HepG2 (cell line): ENCODE results near the gene HDGF. TPM values are rescaled to one million over a fixed set of nuclear protein-coding genes. Genes with fewer than 3 reads are reported as not detected.

Experiments
- ATAC-seq: fragments of 200-7000 bp; cut with Tn5 transposase; 3 replicates; pipeline ENCODE4 v1.9.1; 2020; ENCODE audit warnings: mild to moderate bottlenecking, moderate library complexity
- BruUV-seq: library from RNA; stranded (reverse); fragments of 400-500 nt; replicated peaks from 2 replicates; lab custom pipeline; 2021; lab: Mats Ljungman, UMichigan
- CTCF ChIA-PET: fragments of 300-600 bp; formaldehyde crosslinking; extraction: SDS; loops from one replicate; lab custom pipeline; 2021; ENCODE audit warnings: low total read pairs, inconsistent platforms, low intra/inter-chr PET ratio; lab: Yijun Ruan, JAX
- POLR2A ChIA-PET: fragments of 350-600 bp; sonication (Branson Sonifier 250); formaldehyde crosslinking; loops from one replicate; lab custom pipeline; 2020; ENCODE audit warnings: antibody characterized with exemption, inconsistent platforms; lab: Yijun Ruan, JAX
- DNase-seq: peaks from one replicate; pipeline ENCODE4 v3.0.0-alpha.2; 2015; ENCODE audit warnings: low spot score
- FAIRE-seq: peaks from 3 replicates; lab custom pipeline; 2011; peaks lifted over from hg19 to GRCh38; lab: Jason Lieb, UNC
- H2AFZ ChIP-seq: one replicate; pipeline ENCODE4 v1.6.1; 2011; ENCODE audit warnings: low read length, inconsistent platforms
- H3K27ac ChIP-seq: fragments of 300-600 bp; 3 replicates; pipeline ENCODE4 v1.8.0; 2011; ENCODE audit warnings: mixed run types, mild to moderate bottlenecking, mixed read lengths, low read length, inconsistent platforms; ENCODE audit not compliant: insufficient read depth; ENCODE audit errors: extremely low read length
- H3K27me3 ChIP-seq, 2 experiments: fragments of 200-600 bp in 1 of 2; 2 replicates in 1 of 2; 3 replicates in 1 of 2; pipeline versions ENCODE4 v1.6.0 to v1.8.0; 2011; ENCODE audit warnings: low read length in 2 of 2, mild to moderate bottlenecking in 2 of 2, moderate library complexity in 2 of 2, inconsistent platforms in 1 of 2; ENCODE audit not compliant: insufficient read depth in 2 of 2, control insufficient read depth in 1 of 2
- H3K36me3 ChIP-seq, 2 experiments: fragments of 200-600 bp in 1 of 2; replicated peaks in 1 of 2; 2 replicates in 1 of 2; 3 replicates in 1 of 2; pipeline versions ENCODE4 v1.5.1 to v1.8.0; 2011; ENCODE audit warnings: low read length in 2 of 2, inconsistent platforms in 1 of 2; ENCODE audit not compliant: insufficient read depth in 2 of 2, control insufficient read depth in 1 of 2
- H3K4me1 ChIP-seq: 2 replicates; pipeline ENCODE4 v1.5.1; 2012; ENCODE audit warnings: low read length, inconsistent platforms; ENCODE audit not compliant: insufficient read depth
- H3K4me2 ChIP-seq: 2 replicates; pipeline ENCODE4 v1.6.0; 2011; ENCODE audit warnings: low read depth, low read length, inconsistent platforms
- H3K4me3 ChIP-seq, 3 experiments: fragments of 200-600 bp in 1 of 3; sonication (generic), shearing (Covaris generic) in 1 of 3; replicated peaks in 1 of 3; 2 replicates each; pipeline ENCODE4 v1.5.1; 2011 to 2016; ENCODE audit warnings: low read length in 3 of 3, inconsistent platforms in 2 of 3, low read depth in 2 of 3, mild to moderate bottlenecking in 2 of 3, control low read depth in 1 of 3, mixed read lengths in 1 of 3; ENCODE audit not compliant: insufficient read depth in 1 of 3
- H3K79me2 ChIP-seq: one replicate; pipeline ENCODE4 v1.6.1; 2011; ENCODE audit warnings: low read length, inconsistent platforms; ENCODE audit not compliant: insufficient read depth
- H3K9ac ChIP-seq: 2 replicates; pipeline ENCODE4 v1.6.0; 2011; ENCODE audit warnings: mild to moderate bottlenecking, low read depth, low read length, inconsistent platforms; ENCODE audit not compliant: insufficient read depth
- H3K9me3 ChIP-seq: 2 replicates; pipeline ENCODE4 v1.5.1; 2012; ENCODE audit warnings: mild to moderate bottlenecking, low read length
- H4K20me1 ChIP-seq: 2 replicates; pipeline ENCODE4 v1.6.0; 2011; ENCODE audit warnings: inconsistent platforms, mild to moderate bottlenecking, low read length, moderate library complexity; ENCODE audit not compliant: insufficient read depth
- ATF7 ChIP-seq, 2 experiments: fragments of 450-650 bp in 1 of 2; sonication (generic) in 1 of 2; formaldehyde crosslinking in 1 of 2; IDR thresholded peaks; 2 replicates each; pipeline versions ENCODE4 v1.4.0 to v1.6.1; 2016 to 2020; ENCODE audit warnings: antibody characterized with exemption in 1 of 2, mild to moderate bottlenecking in 1 of 2, missing genetic modification reagents in 1 of 2
- FOSL2 ChIP-seq: sonication (generic); formaldehyde crosslinking; IDR thresholded peaks from 2 replicates; pipeline ENCODE4 v1.4.0; 2020; ENCODE audit warnings: missing genetic modification reagents
- MAZ ChIP-seq, 2 experiments: sonication (generic) in 1 of 2; formaldehyde crosslinking in 1 of 2; IDR thresholded peaks; 2 replicates each; pipeline versions ENCODE4 v1.5.0 to v1.6.1; 2012 to 2020; ENCODE audit warnings: low read depth in 2 of 2, mild to moderate bottlenecking in 2 of 2, borderline replicate concordance in 1 of 2, improper control_type of control experiment in 1 of 2, low read length in 1 of 2, missing genetic modification reagents in 1 of 2, moderate library complexity in 1 of 2
- PHF20 ChIP-seq: sonication (generic); formaldehyde crosslinking; IDR thresholded peaks from 2 replicates; pipeline ENCODE4 v1.5.0; 2020; ENCODE audit warnings: mild to moderate bottlenecking, missing genetic modification reagents
- SMAD9 ChIP-seq: sonication (generic); formaldehyde crosslinking; IDR thresholded peaks from 2 replicates; pipeline ENCODE4 v1.5.1; 2020; ENCODE audit warnings: mild to moderate bottlenecking, missing genetic modification reagents
- THYN1 ChIP-seq: sonication (generic); formaldehyde crosslinking; IDR thresholded peaks from 2 replicates; pipeline ENCODE4 v1.8.1; 2023; ENCODE audit warnings: low read depth, mild to moderate bottlenecking, moderate library complexity, missing genetic modification reagents, borderline replicate concordance
- ZNF296 ChIP-seq: sonication (generic); formaldehyde crosslinking; conservative IDR thresholded peaks from 2 replicates; pipeline ENCODE4 v1.5.0; 2020; ENCODE audit warnings: mild to moderate bottlenecking, missing genetic modification reagents
- ZNF772 ChIP-seq: sonication (generic); formaldehyde crosslinking; IDR thresholded peaks from 2 replicates; pipeline ENCODE4 v1.5.0; 2020; ENCODE audit warnings: mild to moderate bottlenecking, missing genetic modification reagents
- ZSCAN12 ChIP-seq: sonication (generic); formaldehyde crosslinking; IDR thresholded peaks from 2 replicates; pipeline ENCODE4 v1.9.0; 2021; ENCODE audit warnings: mild to moderate bottlenecking, missing genetic modification reagents
- WGBS: methylation state at CpG from one replicate; pipeline ENCODE4 v1.1.6; 2017; ENCODE audit warnings: low lambda C conversion rate; 5-methylcytosine and 5-hydroxymethylcytosine counted together
- in situ Hi-C: cut with HindIII; loops from 2 replicates; pipeline ENCODE4 v1.10.0; 2017; ENCODE audit warnings: low pct_unique_long_range_greater_than_20kb; ENCODE audit not compliant: extremely low pct_ligation_motif_present
- intact Hi-C: fragments of 100-400 bp; cut with micrococcal nuclease; formaldehyde crosslinking; loops from one replicate; pipeline ENCODE4 v1.10.0; 2022; ENCODE audit not compliant: unreplicated experiment
- polyA plus RNA-seq, 8 experiments: library from polyadenylated mRNA; depleted of rRNA in 3 of 8; stranded (reverse) in 7 of 8; unstranded in 1 of 8; fragments of >200 nt; fragmentation: Illumina TruSeq in 4 of 8; extraction: Trizol in 4 of 8; gene quantifications; 2 replicates each; pipeline versions ENCODE4 v1.2.1 to v1.2.3, GENCODE V29; 2011 to 2016; ENCODE audit warnings: low read depth in 4 of 8, missing spikeins in 1 of 8, mixed read lengths in 1 of 8; ENCODE audit not compliant: insufficient read depth in 1 of 8
- total RNA-seq, 5 experiments: library from RNA; depleted of rRNA; stranded (reverse); fragments of >200 nt; fragmentation: Illumina TruSeq; extraction: Trizol; gene quantifications; 2 replicates each; pipeline ENCODE4 v1.2.3, GENCODE V29; 2016; ENCODE audit warnings: low read depth in 1 of 5
- TF ChIP-seq, protein P1 (sequence below): sonication (generic); formaldehyde crosslinking; conservative IDR thresholded peaks from 2 replicates; pipeline ENCODE4 v1.4.0; 2020; ENCODE audit warnings: missing genetic modification reagents
- TF ChIP-seq, protein P2 (sequence below): sonication (generic); formaldehyde crosslinking; conservative IDR thresholded peaks from 2 replicates; pipeline ENCODE4 v1.5.0; 2020; ENCODE audit warnings: missing genetic modification reagents
- TF ChIP-seq, protein P3 (sequence below): sonication (generic); formaldehyde crosslinking; IDR thresholded peaks from 2 replicates; pipeline ENCODE4 v1.8.1; 2023; ENCODE audit warnings: mild to moderate bottlenecking, missing genetic modification reagents, borderline replicate concordance

HDGF gene
- total and polyA plus RNA-seq, 2 of the 13 experiments (the other 11 are each of a cell fraction or from before 2014, with no cell fraction given): 156 to 196 TPM

DNA sequence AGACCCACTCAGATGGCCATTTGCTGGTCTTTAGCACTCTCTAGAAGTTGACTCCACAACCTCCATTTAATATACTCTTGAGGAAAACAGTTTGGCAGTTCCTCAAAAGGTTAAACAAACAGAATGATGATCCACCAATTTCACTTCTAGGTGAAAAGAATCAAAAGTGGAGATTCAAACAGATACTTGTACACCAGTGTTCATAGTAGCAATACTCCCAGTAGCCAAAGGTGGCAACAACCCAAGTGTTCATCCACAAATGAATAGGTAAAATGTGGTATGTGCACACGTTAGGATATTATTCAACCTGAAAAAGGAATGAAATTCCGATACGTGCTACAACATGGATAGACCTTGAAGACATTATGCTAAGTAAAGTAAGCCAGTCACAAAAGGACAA is 22.1 kb upstream of the HDGF start (continued):
- no peak for TF ChIP-seq ZNF772 (CRISPR knock-in tag)
- TF ChIP-seq FOSL2 (CRISPR knock-in tag): no peak

DNA sequence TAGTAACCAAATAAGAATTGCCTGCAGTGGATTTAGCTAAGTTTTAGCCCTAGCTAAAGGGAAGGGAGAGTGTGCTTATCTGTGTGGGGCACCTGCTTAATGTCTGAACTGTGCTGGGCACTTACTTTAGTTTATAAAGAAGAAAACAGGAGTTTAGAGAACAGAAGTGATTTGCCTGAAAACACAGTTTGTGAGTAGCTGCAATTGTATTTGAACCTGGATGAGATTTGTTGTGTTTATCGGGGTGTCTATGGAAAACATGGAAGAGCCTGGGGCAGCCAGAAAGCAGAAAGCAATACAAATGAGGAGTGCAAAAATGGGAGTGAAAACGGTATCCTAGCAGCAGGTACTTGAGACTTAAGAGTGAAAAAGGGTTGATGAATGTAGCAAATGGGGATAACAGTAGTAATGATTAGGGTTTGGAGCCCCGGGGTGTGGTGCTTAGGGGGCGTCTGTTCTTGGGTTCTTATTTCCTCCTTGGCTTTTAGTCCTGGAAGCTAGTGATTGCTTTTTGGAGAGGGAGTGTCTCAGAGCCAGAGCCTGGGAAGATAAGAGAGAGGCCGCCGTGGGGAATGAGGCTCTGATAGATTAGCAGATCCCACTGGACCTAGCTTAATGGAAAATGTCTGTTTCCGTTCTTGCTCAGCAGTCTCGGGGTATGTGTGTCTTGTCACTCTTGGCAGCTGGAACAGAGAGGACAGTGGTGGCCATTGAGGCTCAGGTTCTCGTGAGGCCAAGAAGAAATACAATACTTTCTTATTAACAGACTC is 21.4 kb upstream of the HDGF start:
- ATAC-seq: no peak

DNA sequence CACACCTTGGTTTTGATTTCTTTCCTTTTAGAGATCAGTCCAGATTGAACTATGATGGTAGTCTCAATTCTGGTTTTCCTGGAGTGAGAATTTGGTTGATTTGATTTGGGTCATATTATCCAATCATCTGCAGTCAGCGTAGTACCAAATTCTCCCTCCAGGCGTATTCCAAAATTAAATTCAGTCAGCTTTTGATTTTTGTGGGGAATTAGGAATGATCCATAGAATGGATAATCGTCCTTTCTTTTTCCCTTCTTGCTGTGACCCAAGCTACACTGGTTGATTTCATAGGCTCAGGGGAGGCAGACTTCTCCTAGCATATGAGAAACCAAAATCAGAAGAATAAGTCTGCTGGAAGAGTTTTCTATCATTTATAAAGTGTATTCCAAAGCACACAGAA is 20.7 kb upstream of the HDGF start:
- intact Hi-C loops: no loop called here
- WGBS: 92% methylated on average over 3 of the region's 3 CpGs
- TF ChIP-seq ZSCAN12 (CRISPR knock-in tag): no peak
- no peak for TF ChIP-seq ZNF296
- TF ChIP-seq, protein P1, sequence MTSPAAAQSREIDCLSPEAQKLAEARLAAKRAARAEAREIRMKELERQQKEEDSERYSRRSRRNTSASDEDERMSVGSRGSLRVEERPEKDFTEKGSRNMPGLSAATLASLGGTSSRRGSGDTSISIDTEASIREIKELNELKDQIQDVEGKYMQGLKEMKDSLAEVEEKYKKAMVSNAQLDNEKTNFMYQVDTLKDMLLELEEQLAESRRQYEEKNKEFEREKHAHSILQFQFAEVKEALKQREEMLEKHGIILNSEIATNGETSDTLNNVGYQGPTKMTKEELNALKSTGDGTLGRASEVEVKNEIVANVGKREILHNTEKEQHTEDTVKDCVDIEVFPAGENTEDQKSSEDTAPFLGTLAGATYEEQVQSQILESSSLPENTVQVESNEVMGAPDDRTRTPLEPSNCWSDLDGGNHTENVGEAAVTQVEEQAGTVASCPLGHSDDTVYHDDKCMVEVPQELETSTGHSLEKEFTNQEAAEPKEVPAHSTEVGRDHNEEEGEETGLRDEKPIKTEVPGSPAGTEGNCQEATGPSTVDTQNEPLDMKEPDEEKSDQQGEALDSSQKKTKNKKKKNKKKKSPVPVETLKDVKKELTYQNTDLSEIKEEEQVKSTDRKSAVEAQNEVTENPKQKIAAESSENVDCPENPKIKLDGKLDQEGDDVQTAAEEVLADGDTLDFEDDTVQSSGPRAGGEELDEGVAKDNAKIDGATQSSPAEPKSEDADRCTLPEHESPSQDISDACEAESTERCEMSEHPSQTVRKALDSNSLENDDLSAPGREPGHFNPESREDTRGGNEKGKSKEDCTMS (CRISPR knock-in tag): no peak
- TF ChIP-seq ATF7 (IDR thresholded peaks at IDR 0.05): no peak
- TF ChIP-seq ATF7 (CRISPR knock-in tag; IDR thresholded peaks at IDR 0.05): no peak
- no peak for TF ChIP-seq SMAD9 (CRISPR knock-in tag)
- TF ChIP-seq, protein P2, sequence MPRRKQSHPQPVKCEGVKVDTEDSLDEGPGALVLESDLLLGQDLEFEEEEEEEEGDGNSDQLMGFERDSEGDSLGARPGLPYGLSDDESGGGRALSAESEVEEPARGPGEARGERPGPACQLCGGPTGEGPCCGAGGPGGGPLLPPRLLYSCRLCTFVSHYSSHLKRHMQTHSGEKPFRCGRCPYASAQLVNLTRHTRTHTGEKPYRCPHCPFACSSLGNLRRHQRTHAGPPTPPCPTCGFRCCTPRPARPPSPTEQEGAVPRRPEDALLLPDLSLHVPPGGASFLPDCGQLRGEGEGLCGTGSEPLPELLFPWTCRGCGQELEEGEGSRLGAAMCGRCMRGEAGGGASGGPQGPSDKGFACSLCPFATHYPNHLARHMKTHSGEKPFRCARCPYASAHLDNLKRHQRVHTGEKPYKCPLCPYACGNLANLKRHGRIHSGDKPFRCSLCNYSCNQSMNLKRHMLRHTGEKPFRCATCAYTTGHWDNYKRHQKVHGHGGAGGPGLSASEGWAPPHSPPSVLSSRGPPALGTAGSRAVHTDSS (CRISPR knock-in tag): no peak

More for the DNA sequence above, 21.4 kb upstream of the HDGF start:
- Histone ChIP-seq H4K20me1 (peaks cover 5% of the 10 kb centered on the region; the same call in 1 of the 2 replicates), H3K4me2 (no peak overlapping the region; the same call in 1 of the 2 replicates), H3K27me3 (no peaks in the 10 kb centered on the region), H3K4me3 (no peak overlapping the region), H3K9me3 (no peaks in the 10 kb centered on the region), H3K79me2 (peaks cover 84% of the 10 kb centered on the region), H2AFZ (no peak overlapping the region), H3K9ac (no peak overlapping the region), H3K4me1 (peaks cover 50% of the 10 kb centered on the region)
- no peak for FAIRE-seq
- in situ Hi-C loops: no loop called here
- intact Hi-C loops: no loop called here
- CTCF ChIA-PET: no interaction called here
- POLR2A ChIA-PET: interaction anchor here (2.9 kb wide), 1 partner anchor 32 kb away, joined by 12 read pairs; the partner anchor contains the start of gene MRPL24
- 89% methylated on average over 9 of the region's 9 CpGs for WGBS
- TF ChIP-seq THYN1 (CRISPR knock-in tag) (no peak), MAZ (IDR thresholded peaks at IDR 0.05; ENCODE audit: borderline replicate concordance, low read depth, low read length) (no peak), MAZ (CRISPR knock-in tag; IDR thresholded peaks at IDR 0.05; ENCODE audit: low read depth) (no peak), PHF20 (CRISPR knock-in tag) (no peak)
- TF ChIP-seq, protein P3, sequence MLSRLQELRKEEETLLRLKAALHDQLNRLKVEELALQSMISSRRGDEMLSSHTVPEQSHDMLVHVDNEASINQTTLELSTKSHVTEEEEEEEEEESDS (CRISPR knock-in tag): no peak
- TF ChIP-seq, all 625 proteins: peak for 0
- no TSS peak for BruUV-seq
- Histone ChIP-seq H3K27ac (no peak overlapping the region), H3K36me3 (peaks cover 7 to 37% of the 10 kb centered on the region in 2 experiments; a peak in 4 of 5 replicates)
- no peak for DNase-seq

More for the DNA sequence above, 20.7 kb upstream of the HDGF start:
- Histone ChIP-seq H4K20me1 (peaks cover 5% of the 10 kb centered on the region; the same call in 1 of the 2 replicates), H3K9ac (no peak overlapping the region), H3K27ac (no peak overlapping the region), H3K9me3 (no peaks in the 10 kb centered on the region), H3K79me2 (peaks cover 84% of the 10 kb centered on the region), H3K4me2 (no peak overlapping the region; the same call in 1 of the 2 replicates), H3K27me3 (no peaks in the 10 kb centered on the region; a peak in 1 of 5 replicates), H3K4me3 (no peak overlapping the region), H2AFZ (no peak overlapping the region), H3K36me3 (peaks cover 7 to 33% of the 10 kb centered on the region in 2 experiments; a peak in 4 of 5 replicates), H3K4me1 (peaks cover 50% of the 10 kb centered on the region)
- CTCF ChIA-PET: no interaction called here
- BruUV-seq: no TSS peak
- POLR2A ChIA-PET: interaction anchor here (2.9 kb wide), 1 partner anchor 32 kb away, joined by 12 read pairs; the partner anchor contains the start of gene MRPL24
- ATAC-seq (no peak), DNase-seq (no peak), FAIRE-seq (no peak)
- in situ Hi-C loops: no loop called here
